ENCODE data around the gene MAPK4.
"Not testable (repeated sequence)": the region's sequence is repeated elsewhere in the genome, so short reads cannot be mapped to it uniquely, and the experiment has no call there.

The MAPK4 gene

GRCh38 chr18:50573679-50574078, 13.8 kb downstream of the MAPK4 start:
- peak; percentile 12 for DNase-seq (ENCODE audit: low read depth)

DNA sequence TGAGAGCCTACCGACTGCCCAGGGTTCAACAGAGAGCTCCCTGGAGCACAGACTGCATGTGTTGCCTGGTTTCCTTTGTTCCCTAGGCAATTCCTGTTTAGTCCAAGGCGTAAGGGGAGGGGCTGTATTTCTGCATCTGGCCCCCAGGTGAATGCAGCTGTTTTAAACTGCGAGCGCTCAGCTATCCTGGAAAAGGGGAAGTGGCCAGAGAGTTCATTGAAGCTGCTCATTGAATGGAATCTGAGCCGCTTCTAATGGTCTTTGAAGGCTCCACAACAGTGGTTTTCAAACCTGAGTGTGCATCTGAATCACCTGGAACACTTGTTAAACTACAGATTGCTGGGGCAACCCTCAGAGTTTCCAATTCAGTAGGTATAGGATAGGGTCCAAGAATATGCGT, 18.1 kb downstream of the MAPK4 start:
- no peak for DNase-seq (ENCODE audit: low read depth)

DNA sequence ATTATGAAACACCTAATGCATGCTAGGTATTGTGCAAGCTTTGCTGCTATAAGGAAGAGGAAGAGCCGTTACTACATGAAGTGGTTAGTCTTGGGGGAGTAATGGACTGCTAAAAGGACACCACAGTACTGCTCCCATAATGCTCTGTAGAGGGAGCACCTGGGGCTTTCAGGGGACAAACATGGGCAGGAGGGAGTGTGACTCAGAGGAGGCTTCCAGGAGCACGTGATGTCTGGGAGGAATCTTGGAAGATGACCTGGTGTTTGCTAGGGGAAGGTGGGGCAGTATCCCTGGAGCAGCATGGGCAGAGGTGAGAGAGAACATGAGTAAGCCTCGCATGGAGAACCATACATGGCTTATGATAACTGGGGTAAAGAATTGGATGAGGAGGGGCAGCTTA, 18.8 kb downstream of the MAPK4 start:
- no peak for DNase-seq (ENCODE audit: low read depth)

DNA sequence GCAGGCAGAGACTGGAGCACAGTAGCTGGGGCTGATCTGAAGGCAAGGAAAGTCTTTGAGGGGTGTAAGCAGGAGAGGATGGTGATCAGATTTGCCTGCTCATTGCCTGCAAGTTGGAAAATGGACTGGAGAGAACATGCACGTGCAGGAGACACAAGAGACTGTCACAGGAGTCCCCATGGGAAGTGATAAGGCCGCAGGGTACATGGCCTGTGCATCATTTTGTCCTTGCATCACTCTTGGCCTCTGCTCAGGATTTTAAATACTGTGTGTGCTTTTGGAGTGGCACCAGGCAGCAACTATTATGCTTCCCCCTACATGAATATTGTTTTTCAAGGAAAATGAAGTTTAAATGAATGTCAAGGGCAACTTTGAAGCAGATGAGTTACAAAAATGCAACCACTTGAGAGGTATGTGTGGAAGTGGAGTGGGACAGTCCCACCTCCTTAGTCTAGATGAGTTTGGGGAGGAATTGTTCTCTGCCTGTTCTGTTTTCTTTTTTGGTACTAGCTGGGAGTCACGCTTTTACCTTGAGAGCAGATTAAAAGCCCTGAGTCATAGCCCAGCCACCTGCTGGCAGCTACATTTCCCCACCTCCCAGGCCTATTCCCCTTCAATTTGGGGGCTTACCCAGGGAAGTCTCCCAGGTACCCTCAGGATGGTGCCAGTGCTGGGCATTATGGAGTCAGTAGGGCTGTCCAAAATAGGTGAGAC, 19.3 kb downstream of the MAPK4 start:
- DNase-seq (ENCODE audit: low read depth) = no peak

DNA sequence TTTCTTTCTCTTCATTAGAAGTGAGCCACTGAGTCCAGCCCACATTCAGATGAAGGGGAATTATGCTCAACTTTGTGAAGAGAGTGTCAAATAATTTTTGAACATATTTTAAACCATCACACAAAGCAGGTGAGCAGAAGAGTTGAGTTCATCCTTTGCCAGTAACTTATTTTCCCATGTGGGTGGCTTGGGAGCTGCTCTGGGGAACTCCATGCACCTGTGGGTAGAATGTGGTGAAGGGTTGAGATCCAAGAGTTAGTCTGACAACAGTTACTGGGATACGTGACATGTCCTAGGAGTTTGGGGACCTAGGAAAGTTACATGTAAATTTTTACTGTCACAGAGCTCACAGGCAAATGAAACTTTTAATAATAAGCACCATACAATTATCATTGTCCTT, 21.6 kb downstream of the MAPK4 start:
- no peak for DNase-seq (ENCODE audit: low read depth)

- no peak for DNase-seq (ENCODE audit: low read depth)
Observed at GRCh38 chr18:50582500-50582899, 22.6 kb downstream of the MAPK4 start.

GRCh38 chr18:50586710-50587109, 26.8 kb downstream of the MAPK4 start:
- no peak for DNase-seq (ENCODE audit: low read depth)

GRCh38 chr18:50590593-50590992, 30.7 kb downstream of the MAPK4 start:
- DNase-seq (ENCODE audit: low read depth) = no peak

DNA sequence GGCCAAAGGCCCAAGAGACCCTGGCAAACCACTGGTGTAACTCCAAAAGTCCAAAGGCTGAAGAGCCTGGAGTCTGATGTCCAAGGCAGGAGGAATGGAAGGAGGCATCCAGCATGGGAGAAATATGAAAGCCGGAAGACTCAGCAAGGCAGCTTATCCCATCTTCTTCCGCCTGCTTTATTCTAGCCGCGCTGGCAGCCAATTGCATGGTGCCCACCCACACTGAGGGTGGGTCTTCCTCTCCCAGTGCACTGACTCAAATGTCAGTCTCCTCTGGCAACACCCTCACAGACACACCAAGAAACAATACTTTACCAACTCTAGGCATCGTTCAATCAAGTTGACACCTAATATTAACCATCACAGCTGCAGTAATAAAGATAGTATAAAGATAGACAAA, 34.1 kb downstream of the MAPK4 start:
- DNase-seq (ENCODE audit: low read depth) = no peak

DNA sequence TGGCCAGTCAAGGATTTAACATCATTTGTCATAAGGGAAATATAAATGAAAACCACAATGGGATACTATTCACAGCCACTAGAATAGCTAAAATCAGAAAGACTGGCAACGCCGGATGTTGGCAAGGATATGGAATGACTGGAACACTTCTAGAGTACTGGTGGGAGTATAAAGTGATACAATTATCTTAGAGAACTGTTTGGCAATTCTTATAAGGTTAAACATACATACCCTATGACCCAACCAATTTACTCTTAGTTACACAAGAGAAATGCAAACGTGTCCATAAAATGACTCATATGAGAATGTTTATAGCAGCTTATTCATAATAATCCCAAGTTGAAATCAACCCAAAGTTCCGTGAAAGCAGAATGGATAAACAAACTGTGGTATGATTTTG, 35.1 kb downstream of the MAPK4 start:
- peak; percentile 40 for DNase-seq (ENCODE audit: low read depth)

DNA sequence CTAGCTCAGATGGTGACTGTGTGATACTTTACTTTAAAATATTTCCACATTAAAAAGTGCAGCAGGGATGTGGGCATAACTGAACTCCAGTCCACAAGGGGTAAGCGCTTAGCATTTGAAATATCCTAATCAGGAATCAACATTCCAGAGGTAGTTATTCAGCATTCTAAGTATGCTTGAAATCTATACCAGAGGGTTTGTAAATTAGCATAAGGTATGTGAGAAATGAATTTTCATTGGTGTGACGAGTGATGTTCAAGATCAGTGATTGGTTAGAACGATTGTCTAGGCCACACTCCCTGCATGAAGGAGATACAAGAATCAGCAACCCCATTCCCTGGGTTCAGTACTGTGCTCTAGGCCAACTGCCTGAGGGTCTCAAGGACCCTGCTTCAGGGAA, 42.6 kb downstream of the MAPK4 start:
- peak; percentile 9 for DNase-seq (ENCODE audit: low read depth)

DNA sequence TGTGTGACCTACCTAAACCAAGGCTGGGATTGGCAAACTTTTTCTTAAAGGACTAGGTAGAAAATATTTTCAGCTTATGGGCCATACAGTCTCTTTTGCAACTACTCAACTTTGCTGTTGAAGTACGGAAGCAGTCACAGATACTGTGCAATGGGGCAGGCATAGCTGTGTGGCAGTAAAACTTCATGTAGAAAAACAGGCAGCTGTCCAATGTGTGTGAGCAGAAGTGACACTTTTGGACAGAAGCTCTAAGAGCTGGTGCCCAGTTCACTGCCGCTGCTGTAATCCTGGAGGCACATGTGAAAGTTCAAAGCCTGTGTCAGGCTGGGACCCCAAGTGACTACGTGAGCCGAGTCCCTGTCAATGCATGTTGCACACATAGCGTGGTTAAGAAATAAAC, 46.7 kb downstream of the MAPK4 start:
- DNase-seq (ENCODE audit: low read depth) = no peak

GRCh38 chr18:50607378-50607926, 47.6 kb downstream of the MAPK4 start:
- DNase-seq (ENCODE audit: low read depth) = no peak

DNA sequence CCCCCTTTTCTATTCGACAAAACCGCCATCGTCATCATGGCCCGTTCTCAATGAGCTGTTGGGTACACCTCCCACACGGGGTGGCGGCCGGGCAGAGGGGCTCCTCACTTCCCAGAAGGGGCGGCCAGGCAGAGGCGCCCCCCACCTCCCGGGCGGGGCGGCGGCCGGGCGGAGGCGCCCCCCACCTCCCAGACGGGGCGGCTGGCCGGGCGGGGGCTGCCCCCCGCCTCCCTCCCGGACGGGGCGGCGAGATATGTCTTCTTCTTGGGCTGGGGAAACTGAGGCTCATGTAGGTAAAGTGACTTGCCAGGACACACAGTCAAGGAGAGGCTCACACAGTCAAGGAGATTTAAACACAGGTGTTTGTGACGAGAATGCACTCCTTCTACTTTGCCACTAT, 49.3 kb downstream of the MAPK4 start:
- not testable (repeated sequence) for DNase-seq (ENCODE audit: low read depth)

DNA sequence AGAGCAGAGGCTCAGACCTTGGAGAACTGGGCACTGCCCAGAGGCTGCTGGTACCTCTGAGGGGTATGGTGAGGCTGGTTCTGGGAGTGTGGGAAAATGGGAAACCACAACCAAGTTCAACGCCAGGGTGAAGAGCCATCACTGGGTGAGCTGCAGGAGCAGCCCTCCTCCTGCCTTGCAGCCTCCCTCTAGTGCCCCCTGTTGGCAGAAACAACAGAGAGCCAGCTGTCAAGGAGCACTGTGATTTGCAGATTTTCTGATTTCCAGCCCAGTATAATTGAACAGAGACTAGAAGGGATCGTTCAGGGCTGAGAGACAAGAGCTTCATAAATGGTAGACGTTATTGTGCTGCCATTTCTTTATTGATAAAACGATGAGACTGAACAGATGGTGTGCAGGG, 50.5 kb downstream of the MAPK4 start:
- no peak for DNase-seq (ENCODE audit: low read depth)

GRCh38 chr18:50611529-50611941, 51.6 kb downstream of the MAPK4 start:
- no peak for DNase-seq (ENCODE audit: low read depth)

DNA sequence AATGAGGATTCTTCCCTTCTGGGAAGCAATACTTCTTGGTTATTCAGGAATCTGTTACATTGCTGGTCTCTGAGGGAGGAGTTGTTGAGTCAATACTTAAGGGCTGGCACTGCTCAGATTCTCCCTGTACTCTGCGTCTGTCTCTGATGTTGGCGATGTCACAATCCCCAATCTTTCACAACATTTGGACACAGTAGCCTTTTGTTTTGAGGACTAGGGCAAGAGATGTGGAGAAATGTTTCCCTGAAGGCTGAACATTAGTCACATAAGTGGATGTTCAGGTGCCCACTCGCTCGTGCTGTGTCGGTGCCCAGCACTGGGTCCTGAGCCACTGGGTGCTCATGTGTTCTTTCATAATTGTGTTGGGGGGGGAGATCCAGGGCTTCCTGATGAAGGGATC, 55.0 kb downstream of the MAPK4 start:
- DNase-seq (ENCODE audit: low read depth) = peak; percentile 38

- DNase-seq (ENCODE audit: low read depth) = no peak
Observed at GRCh38 chr18:50616484-50617048, 56.7 kb downstream of the MAPK4 start.

DNA sequence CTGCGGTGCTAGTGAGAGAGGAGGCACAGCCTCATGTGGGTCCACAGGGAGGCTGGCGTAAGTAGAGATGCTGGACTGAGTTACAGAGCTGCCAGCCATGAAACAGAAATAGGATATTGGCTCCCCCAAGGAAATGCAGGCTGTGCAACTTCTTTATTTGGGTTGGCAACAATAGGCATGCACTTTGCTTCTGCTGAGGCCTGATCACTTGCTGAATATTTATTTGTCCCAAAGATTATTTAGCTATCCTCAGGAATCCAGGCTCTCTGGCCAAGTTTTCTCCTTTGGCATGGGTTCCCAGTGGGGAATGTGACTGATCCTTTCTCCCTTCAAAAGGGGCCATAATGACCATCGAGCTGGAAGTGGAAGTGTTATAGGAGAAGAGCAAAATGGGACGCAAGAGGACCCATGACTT, 60.0 kb downstream of the MAPK4 start:
- no peak for DNase-seq (ENCODE audit: low read depth)

DNA sequence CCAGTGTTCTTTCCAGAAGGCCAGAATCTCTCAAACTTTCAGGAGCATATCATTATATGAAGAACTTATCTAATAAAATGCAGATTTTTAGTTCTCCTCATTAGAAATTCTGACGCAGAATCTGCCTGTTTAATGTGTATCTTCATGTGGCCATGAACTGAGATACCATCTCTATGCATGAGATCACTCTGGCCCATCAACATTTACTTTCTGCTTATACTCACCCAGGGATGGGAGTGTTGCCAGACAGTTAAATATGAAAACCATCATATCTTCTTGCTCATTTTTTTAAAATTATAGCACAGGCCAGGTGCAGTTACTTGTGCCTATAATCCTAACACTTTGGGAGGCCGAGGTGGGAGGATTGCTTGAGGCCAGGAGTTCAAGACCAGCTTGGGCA, 60.4 kb downstream of the MAPK4 start:
- DNase-seq (ENCODE audit: low read depth) = no peak

DNA sequence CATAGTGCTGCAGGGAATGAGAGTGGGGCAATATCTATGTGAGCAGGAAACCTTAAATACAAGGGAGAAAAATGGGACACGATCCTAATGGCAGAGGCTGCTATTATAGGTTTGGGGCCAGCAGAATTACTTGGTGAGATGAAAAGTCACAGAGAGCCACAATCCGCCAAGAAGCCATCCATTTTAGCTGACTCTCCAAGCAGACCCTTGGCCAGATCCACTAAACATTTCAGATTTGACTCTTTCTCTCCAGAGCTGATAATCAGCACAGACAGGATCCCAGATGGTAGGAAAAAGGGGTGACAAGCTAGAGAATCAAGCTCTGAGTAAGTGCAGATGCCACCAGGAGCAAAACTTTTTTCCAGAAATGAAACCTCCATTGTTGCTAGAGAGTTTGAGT, 61.5 kb downstream of the MAPK4 start:
- no peak for DNase-seq (ENCODE audit: low read depth)

GRCh38 chr18:50622320-50622719, 62.4 kb downstream of the MAPK4 start:
- DNase-seq (ENCODE audit: low read depth) = no peak

DNA sequence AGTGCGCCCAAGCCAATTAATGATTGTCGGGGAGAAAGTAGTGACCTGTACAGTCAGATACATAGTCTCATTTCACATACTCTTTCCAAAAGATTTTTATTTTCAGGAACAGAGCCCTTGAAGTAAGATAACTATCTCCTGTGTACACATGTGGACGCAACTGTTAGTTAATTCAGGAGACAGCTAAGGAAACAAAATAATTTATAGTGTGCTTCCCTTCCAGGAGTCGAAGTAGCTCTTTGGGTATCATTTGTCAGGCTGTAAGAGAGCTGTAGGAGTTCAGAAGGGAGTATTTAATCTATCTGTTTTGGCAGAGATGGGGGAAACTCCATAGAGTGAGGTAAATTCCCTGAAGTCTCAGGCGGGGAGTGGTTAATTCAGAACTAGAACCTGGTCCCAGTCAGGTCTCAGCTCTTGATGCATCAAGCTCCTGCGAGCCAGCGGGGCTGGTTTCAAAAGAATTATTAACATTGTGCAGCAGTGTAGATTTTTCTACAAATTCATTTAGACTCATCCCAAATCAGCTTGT, 63.0 kb downstream of the MAPK4 start:
- no peak for DNase-seq (ENCODE audit: low read depth)
